Endometrium (tissue), 2 donors: ENCODE data around the gene CLEC16A.

Source experiments
- FAIRE-seq: peaks from 2 replicates; lab custom pipeline; 2012; peaks lifted over from hg19 to GRCh38; lab: Jason Lieb, UNC
- donor health status: control.
- donor health status: control.

Gene CLEC16A

GRCh38 chr16:11225677-11226549, 281.5 kb downstream of the CLEC16A start:
- FAIRE-seq: no peak

GRCh38 chr16:11229432-11229831, 285.1 kb downstream of the CLEC16A start:
- no peak for FAIRE-seq

GRCh38 chr16:11229906-11230305, 285.5 kb downstream of the CLEC16A start:
- FAIRE-seq: no peak

- FAIRE-seq: no peak
Measured at GRCh38 chr16:11231367-11231970, 287.1 kb downstream of the CLEC16A start.
